Adrenal gland (tissue), 12 donors: Measurements from ENCODE around the gene TMEM63A. TPM values are rescaled to one million over a fixed set of nuclear protein-coding genes. Genes with fewer than 3 reads are reported as not detected.

Experiments
- DNase-seq, 7 donors: peaks; one replicate each; pipeline ENCODE4 v3.0.0-alpha.2; 2019 to 2020
- H3K27ac ChIP-seq, 5 donors: fragments of 200-600 bp; sonication (generic) in 4 of 5; 1 replicate in 3 of 5; 2 replicates in 2 of 5; pipeline versions ENCODE4 v1.5.1 to v1.8.0; 2016 to 2020; ENCODE audit warnings: mild to moderate bottlenecking in 1 of 5
- H3K27me3 ChIP-seq: fragments of 200-600 bp; 2 replicates; pipeline ENCODE4 v1.8.0; 2021
- H3K36me3 ChIP-seq, 2 donors: fragments of 200-600 bp; replicated peaks in 1 of 2; 1 replicate in 1 of 2; 2 replicates in 1 of 2; pipeline versions ENCODE4 v1.5.1 to v1.8.0; 2018 to 2022
- H3K4me1 ChIP-seq, 2 donors: fragments of 200-600 bp; replicated peaks in 1 of 2; 1 replicate in 1 of 2; 2 replicates in 1 of 2; pipeline versions ENCODE4 v1.5.1 to v1.8.0; 2018 to 2021
- H3K4me3 ChIP-seq, 4 donors: fragments of 200-600 bp; sonication (generic) in 3 of 4; one replicate each; pipeline ENCODE4 v1.5.1; 2016 to 2018
- H3K9me3 ChIP-seq, 3 donors: fragments of 200-600 bp; sonication (generic) in 1 of 3; replicated peaks in 1 of 3; 1 replicate in 2 of 3; 2 replicates in 1 of 3; pipeline versions ENCODE4 v1.5.1 to v1.8.0; 2016 to 2021
- POLR2A ChIP-seq, 2 donors: fragments of 450-650 bp; IDR thresholded peaks; one replicate each; pipeline ENCODE4 v1.6.1; 2017; ENCODE audit warnings: antibody characterized with exemption in 2 of 2, mild to moderate bottlenecking in 2 of 2, moderate library complexity in 1 of 2
- WGBS, 4 donors: extraction: QIAGEN DNeasy Blood & Tissue Kit in 2 of 4; methylation state at CpG; one replicate each; pipeline versions ENCODE4 v1.1.5 to v1.1.7; 2013 to 2017; 5-methylcytosine and 5-hydroxymethylcytosine counted together
- intact Hi-C, 2 donors: fragments of 100-400 bp; cut with DNase I; formaldehyde crosslinking; loops; one replicate each; pipeline versions ENCODE4 v1.14.1 to v1.15.0; 2022 to 2023
- polyA plus RNA-seq, 3 donors: library from polyadenylated mRNA; stranded (reverse); fragments of 200-250 nt in 2 of 3; fragments of 350-450 nt in 1 of 3; fragmentation: Illumina TruSeq in 1 of 3; extraction: RNeasy Lipid Tissue Mini Kit (QIAGEN cat#74804) in 1 of 3; gene quantifications; one replicate each; pipeline ENCODE4 v1.2.3, GENCODE V29; 2013 to 2014
- total RNA-seq, 9 donors: library from RNA; depleted of rRNA in 4 of 9; stranded (reverse); fragments of >200 nt in 4 of 9; fragments of 120-200 nt in 1 of 9; fragmentation: NEBNext Ultra II Directional in 1 of 9; extraction: Animal tissue kit (Norgen Biotek cat#: 25700) in 1 of 9; gene quantifications; one replicate each; pipeline versions ENCODE4 v1.1.0 to v1.2.4, GENCODE V29; 2013 to 2023
- TF ChIP-seq, protein P1 (sequence below), 6 experiments: fragments of 450-650 bp in 4 of 6; fragments of 200-600 bp in 2 of 6; sonication (generic) in 1 of 6; IDR thresholded peaks; 1 replicate in 5 of 6; 2 replicates in 1 of 6; pipeline versions ENCODE4 v1.5.1 to v1.8.0; 2016 to 2021; ENCODE audit warnings: antibody characterized with exemption in 6 of 6, mild to moderate bottlenecking in 2 of 6, moderate library complexity in 1 of 6
- donor health status: healthy with polysubstance abuse.
- donor health status: Bipolar disorder and iron deficiency.
- donor health status: DM: yes; HTN: yes; CAD: no.
- donor health status: DM: no; HTN: no; CAD: no.
- donor health status: DM: no; HTN: no; CAD: no.
- donor health status: DM: yes; HTN: yes; CAD: no.

Gene TMEM63A
- total and polyA plus RNA-seq, 12 donors = 13.9 to 96.9 (median 52.3) TPM

DNA sequence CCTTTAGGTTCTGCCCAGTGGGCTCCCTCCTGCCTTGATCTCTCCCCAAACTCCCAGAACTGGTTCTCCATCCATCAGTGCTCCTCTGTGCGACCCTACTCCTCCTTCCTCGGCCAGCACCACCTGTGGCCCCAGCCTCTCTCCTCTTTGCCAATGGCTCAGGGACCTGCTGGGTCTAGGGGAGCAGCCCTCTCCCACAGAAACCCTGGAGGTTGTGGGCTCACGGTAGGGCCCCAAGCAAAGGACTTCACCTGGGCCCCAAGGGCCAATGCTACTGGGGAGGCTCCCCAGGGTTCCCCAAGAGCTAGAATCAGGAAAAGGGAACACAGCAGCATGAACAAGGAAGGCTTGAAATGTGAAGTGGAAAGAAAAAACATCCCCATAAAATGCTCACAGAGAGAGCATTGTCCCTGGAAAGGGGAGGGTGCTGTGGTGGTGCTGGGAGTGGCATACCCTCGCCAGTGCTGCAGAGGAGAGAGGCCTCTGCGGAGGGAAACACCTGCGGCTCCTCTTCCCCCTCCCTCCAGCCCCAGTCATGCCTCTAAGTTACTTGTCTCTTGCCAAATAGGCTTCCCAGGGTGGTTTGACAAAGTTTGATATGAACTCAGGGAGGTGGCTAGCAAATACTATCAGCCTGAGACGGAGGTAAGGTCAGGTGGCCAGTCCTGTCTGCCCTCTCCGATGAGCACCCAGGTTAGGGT is 2.5 kb downstream of the TMEM63A start:
- no peak for DNase-seq
- peaks cover 28 to 38% of the 10 kb centered on the region in 2 donors for H3K4me1 ChIP-seq
- H3K36me3 ChIP-seq = peaks cover 0 to 5% of the 10 kb centered on the region in 2 donors
- intact Hi-C loops = no loop called here
- 74 to 84% (median 80%) methylated on average over 8 of the region's 8 CpGs for WGBS, 4 donors
- H3K4me3 ChIP-seq = no peak overlapping the region
- no peak for TF ChIP-seq POLR2A (IDR thresholded peaks at IDR 0.05)
- TF ChIP-seq, protein P1, sequence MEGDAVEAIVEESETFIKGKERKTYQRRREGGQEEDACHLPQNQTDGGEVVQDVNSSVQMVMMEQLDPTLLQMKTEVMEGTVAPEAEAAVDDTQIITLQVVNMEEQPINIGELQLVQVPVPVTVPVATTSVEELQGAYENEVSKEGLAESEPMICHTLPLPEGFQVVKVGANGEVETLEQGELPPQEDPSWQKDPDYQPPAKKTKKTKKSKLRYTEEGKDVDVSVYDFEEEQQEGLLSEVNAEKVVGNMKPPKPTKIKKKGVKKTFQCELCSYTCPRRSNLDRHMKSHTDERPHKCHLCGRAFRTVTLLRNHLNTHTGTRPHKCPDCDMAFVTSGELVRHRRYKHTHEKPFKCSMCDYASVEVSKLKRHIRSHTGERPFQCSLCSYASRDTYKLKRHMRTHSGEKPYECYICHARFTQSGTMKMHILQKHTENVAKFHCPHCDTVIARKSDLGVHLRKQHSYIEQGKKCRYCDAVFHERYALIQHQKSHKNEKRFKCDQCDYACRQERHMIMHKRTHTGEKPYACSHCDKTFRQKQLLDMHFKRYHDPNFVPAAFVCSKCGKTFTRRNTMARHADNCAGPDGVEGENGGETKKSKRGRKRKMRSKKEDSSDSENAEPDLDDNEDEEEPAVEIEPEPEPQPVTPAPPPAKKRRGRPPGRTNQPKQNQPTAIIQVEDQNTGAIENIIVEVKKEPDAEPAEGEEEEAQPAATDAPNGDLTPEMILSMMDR (IDR thresholded peaks at IDR 0.05) = no peak
- H3K9me3 ChIP-seq = no peaks in the 10 kb centered on the region
- peak overlapping the region in 3 of 5 donors; percentile 26 to 93 (median 90) for H3K27ac ChIP-seq
- H3K27me3 ChIP-seq = no peaks in the 10 kb centered on the region

DNA sequence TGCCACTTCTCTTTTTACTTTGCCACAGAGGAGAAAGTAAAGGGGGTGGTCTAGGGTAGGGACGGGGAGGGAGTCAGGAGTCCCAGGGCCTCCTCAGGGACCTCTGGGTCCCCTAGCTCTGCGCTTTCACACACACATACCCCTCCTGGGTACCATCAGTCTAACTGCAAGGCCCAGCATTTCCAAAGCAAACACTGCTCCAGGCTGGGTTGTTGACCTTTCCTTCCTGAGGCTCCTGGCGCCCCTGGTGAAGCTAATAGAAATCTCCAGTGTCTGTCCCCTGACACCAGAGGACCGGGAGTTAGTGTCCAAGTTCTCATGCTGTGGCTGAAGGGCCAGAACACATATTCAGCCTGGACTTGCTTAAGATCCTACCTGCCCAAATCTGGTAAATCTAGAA is 3.9 kb downstream of the TMEM63A start:
- DNase-seq = no peak
- Histone ChIP-seq H3K27ac (peak overlapping the region in 2 of 5 donors; percentile 49 to 90), H3K9me3 (no peaks in the 10 kb centered on the region), H3K36me3 (peaks cover 0 to 17% of the 10 kb centered on the region in 2 donors), H3K4me1 (peaks cover 27 to 38% of the 10 kb centered on the region in 2 donors), H3K4me3 (no peak overlapping the region), H3K27me3 (no peaks in the 10 kb centered on the region)
- intact Hi-C loops = no loop called here
- 75 to 83% (median 82%) methylated on average over 4 of the region's 4 CpGs for WGBS, 4 donors
- no peak for TF ChIP-seq POLR2A (IDR thresholded peaks at IDR 0.05)
- TF ChIP-seq, protein P1 (IDR thresholded peaks at IDR 0.05) = no peak

DNA sequence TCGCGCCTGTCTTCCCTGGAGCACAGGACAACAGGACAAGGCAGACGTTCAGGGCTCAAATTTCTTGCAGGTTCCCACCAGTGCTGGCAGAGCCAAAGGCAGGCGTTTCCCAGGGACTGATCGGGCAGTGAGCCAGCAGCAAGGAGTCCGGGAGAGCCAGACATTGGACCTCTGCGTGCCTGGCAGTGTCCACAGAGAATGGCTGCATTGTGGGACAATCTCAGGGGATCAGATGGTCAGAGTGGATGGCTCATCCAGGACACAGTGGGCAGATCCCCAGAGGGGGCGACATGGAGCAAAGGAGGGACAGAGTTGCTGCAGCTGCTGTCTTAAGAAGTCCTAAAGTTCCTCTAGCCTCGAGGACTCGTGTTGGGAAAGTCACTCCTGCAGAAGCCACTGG is 4.6 kb downstream of the TMEM63A start:
- Histone ChIP-seq H3K4me3 (no peak overlapping the region), H3K9me3 (no peaks in the 10 kb centered on the region), H3K27me3 (no peaks in the 10 kb centered on the region), H3K36me3 (peaks cover 0 to 24% of the 10 kb centered on the region in 2 donors), H3K4me1 (peaks cover 25 to 38% of the 10 kb centered on the region in 2 donors), H3K27ac (peak overlapping the region in 2 of 5 donors; percentile 49 to 54)
- TF ChIP-seq, protein P1 (IDR thresholded peaks at IDR 0.05) = peak; percentile 21 to 42 (median 37)
- no peak for TF ChIP-seq POLR2A (IDR thresholded peaks at IDR 0.05)
- 32 to 47% (median 37%) methylated on average over 7 to 10 of the region's 10 CpGs for WGBS, 4 donors
- intact Hi-C loops = loop anchor here in 1 of 2 donors (2.0 kb wide), 1 partner anchor 71 kb away; no protein-coding TSS in a partner anchor
- peak in 6 of 7 donors; percentile 58 to 80 (median 69) for DNase-seq

DNA sequence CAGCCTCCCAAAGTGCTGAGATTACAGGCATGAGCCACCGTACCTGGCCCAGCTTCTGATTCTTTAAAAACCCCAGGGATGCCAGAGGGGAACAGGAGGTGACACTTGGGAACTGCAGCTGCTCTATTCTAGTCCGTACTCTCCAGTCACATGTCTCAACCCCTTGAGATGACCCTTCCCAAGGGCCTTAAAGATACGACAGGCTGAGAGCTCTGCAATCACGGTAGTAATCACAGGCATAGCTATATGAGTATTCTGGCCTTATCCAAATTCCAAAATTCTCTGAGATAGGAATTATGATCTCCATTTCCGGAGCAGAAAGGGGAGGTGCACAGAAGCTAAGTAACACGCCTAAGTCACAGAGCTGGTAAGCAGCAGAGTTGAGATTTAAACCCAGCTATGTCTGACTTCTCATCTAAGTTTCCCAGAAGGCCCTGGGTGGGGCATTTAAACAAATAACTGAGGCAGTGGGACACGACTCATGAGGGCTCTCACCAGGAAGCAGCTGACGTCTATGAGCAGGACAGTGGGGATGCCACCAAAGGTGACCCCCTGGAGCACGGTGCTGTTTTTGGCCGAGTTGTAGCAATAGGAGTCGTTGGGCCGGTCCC is 5.2 kb downstream of the TMEM63A start:
- WGBS, 4 donors = 81 to 86% (median 83%) methylated on average over 6 to 12 of the region's 12 CpGs
- no peaks in the 10 kb centered on the region for H3K9me3 ChIP-seq

More for the DNA sequence above, 5.2 kb downstream of the TMEM63A start:
- Histone ChIP-seq H3K4me3 (no peak overlapping the region), H3K27ac (peak overlapping the region in 1 of 5 donors; percentile 54), H3K27me3 (no peaks in the 10 kb centered on the region), H3K36me3 (peaks cover 0 to 24% of the 10 kb centered on the region in 2 donors), H3K4me1 (peaks cover 25 to 38% of the 10 kb centered on the region in 2 donors)
- TF ChIP-seq, protein P1 (IDR thresholded peaks at IDR 0.05) = no peak
- no peak for TF ChIP-seq POLR2A (IDR thresholded peaks at IDR 0.05)
- intact Hi-C loops = loop anchor here in 1 of 2 donors (2.0 kb wide), 1 partner anchor 70 kb away; no protein-coding TSS in a partner anchor
- no peak for DNase-seq
